Measurements from ENCODE around the gene CDC6. TPM values are rescaled to one million over a fixed set of nuclear protein-coding genes. Genes with fewer than 3 reads are reported as not detected.

Gene CDC6
- total RNA-seq, 1 donor from 2014 or later: 3.7 TPM

DNA sequence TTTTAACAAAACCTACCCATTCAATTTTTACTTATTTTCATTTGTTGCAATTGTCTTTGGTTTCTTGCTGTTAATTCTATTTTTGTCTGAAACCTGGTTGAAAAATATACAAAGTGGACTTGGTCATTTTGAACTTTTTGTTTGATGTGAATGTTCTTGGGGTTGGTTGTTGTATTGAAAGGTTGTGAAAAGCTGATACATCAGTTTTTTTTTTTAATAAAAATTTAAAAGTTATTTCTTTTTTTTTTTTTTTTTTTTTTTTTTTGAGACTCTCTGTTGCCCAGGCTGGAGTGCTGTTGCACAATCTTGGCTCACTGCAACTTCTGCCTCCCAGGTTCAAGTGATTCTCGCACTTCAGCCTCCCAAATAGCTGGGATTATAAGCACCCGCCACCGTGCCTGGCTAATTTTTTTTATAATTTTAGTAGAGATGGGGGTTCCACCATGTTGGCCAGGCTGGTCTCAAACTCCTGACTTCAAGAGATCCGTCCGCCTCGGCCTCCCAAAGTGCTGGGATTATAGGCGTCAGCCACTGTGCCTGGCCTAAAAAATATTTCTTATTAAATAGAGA, 39.7 kb upstream of the CDC6 start:
- H3K9me3 ChIP-seq: no peaks in the 10 kb centered on the region
- intact Hi-C loops (cut with DNase I): no loop called here
- no peak for DNase-seq (ENCODE audit: extremely low spot score in 2 of 2)
- peaks cover 53% of the 10 kb centered on the region for H3K4me1 ChIP-seq
- H3K36me3 ChIP-seq: no peaks in the 10 kb centered on the region
- no peak overlapping the region for H3K27ac ChIP-seq
- TF ChIP-seq POLR2A (IDR thresholded peaks at IDR 0.05) (no peak), POLR2AphosphoS5 (IDR thresholded peaks at IDR 0.05; ENCODE audit: insufficient read depth in 1 of 2, low read depth in 1 of 2) (no peak)
- TF ChIP-seq, protein P1, sequence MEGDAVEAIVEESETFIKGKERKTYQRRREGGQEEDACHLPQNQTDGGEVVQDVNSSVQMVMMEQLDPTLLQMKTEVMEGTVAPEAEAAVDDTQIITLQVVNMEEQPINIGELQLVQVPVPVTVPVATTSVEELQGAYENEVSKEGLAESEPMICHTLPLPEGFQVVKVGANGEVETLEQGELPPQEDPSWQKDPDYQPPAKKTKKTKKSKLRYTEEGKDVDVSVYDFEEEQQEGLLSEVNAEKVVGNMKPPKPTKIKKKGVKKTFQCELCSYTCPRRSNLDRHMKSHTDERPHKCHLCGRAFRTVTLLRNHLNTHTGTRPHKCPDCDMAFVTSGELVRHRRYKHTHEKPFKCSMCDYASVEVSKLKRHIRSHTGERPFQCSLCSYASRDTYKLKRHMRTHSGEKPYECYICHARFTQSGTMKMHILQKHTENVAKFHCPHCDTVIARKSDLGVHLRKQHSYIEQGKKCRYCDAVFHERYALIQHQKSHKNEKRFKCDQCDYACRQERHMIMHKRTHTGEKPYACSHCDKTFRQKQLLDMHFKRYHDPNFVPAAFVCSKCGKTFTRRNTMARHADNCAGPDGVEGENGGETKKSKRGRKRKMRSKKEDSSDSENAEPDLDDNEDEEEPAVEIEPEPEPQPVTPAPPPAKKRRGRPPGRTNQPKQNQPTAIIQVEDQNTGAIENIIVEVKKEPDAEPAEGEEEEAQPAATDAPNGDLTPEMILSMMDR (IDR thresholded peaks at IDR 0.05): no peak
- no peak overlapping the region for H3K4me3 ChIP-seq
- H3K27me3 ChIP-seq: no peaks in the 10 kb centered on the region

DNA sequence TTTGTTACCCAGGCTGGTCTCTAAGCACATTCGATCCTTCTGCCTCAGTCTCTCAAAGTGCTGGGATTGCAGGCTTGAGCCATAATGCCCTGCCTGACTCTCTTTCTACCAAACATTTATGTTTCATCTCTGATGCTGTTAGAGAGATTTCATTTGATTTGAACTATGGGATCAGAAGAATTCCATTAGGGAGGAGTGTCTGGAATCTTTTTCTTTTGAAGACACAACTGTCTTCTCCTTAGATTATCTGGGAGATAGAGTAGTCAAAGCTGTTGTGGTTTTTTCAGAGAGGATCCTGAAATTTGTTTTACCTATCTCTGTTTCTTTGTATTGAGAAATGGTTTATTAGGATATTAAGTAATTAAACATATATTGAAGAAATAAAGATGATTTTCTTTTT, 39.2 kb upstream of the CDC6 start:
- H3K4me3 ChIP-seq: no peak overlapping the region
- intact Hi-C loops (cut with DNase I): no loop called here
- H3K36me3 ChIP-seq: no peaks in the 10 kb centered on the region
- no peaks in the 10 kb centered on the region for H3K9me3 ChIP-seq
- no peak for TF ChIP-seq POLR2AphosphoS5 (IDR thresholded peaks at IDR 0.05; ENCODE audit: insufficient read depth in 1 of 2, low read depth in 1 of 2)
- TF ChIP-seq POLR2A (IDR thresholded peaks at IDR 0.05): no peak
- TF ChIP-seq, protein P1 (IDR thresholded peaks at IDR 0.05): no peak
- H3K27ac ChIP-seq: no peak overlapping the region
- H3K4me1 ChIP-seq: peaks cover 55% of the 10 kb centered on the region
- no peaks in the 10 kb centered on the region for H3K27me3 ChIP-seq
- DNase-seq (ENCODE audit: extremely low spot score in 2 of 2): no peak

DNA sequence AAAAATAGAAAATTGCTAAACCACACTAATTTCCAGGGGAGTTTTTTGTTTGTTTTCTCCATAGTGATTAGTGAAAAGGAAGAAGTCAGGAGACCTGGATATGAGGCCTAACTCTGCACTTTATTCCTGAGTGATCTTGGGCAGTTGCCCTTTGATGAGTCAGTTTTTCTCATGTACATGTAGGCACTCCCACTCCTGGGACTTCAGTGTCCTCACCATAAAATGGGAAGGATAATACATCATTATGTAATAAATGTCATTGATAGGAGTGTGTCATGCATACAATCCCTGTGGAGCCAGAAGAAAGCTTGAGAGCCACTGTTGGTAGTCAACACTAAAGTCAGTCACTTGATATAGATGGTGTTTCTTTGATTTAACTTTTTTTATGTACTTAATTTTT, 36.1 kb upstream of the CDC6 start:
- H3K36me3 ChIP-seq: peaks cover 0 to 5% of the 10 kb centered on the region in 2 donors
- DNase-seq (ENCODE audit: extremely low spot score in 2 of 2): no peak
- TF ChIP-seq POLR2A (IDR thresholded peaks at IDR 0.05): no peak
- peak; percentile 51 to 98 for TF ChIP-seq POLR2AphosphoS5 (IDR thresholded peaks at IDR 0.05; ENCODE audit: insufficient read depth in 1 of 2, low read depth in 1 of 2)
- TF ChIP-seq, protein P1 (IDR thresholded peaks at IDR 0.05): no peak
- peak overlapping the region; percentile 78 for H3K27ac ChIP-seq
- H3K27me3 ChIP-seq: no peaks in the 10 kb centered on the region
- intact Hi-C loops (cut with DNase I): no loop called here
- no peaks in the 10 kb centered on the region for H3K9me3 ChIP-seq
- no peak overlapping the region for H3K4me3 ChIP-seq
- H3K4me1 ChIP-seq: peaks cover 54% of the 10 kb centered on the region

DNA sequence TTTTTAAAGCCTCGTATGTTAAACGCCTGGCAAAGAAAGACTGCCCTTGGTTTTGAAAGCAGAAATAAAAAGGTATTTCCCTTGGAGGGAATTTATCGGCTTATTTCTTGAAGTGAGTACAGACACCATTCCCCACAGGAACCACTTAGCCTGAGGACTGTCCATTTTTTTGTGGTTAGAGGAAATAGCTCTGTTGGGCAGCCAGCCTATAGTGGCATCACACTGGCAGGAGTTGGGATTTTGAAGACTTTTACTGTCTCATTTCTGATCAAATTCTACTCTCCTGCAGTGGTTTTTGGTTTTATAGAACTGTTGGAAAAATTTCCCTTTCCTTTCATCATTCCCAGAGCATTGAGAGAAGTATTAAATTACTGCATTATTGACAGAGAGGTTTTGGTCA, 34.1 kb upstream of the CDC6 start:
- intact Hi-C loops (cut with DNase I): no loop called here
- Histone ChIP-seq H3K36me3 (peaks cover 0 to 22% of the 10 kb centered on the region in 2 donors), H3K27ac (peak overlapping the region; percentile 78), H3K27me3 (no peaks in the 10 kb centered on the region), H3K9me3 (no peaks in the 10 kb centered on the region), H3K4me3 (no peak overlapping the region), H3K4me1 (peaks cover 44% of the 10 kb centered on the region)
- TF ChIP-seq, protein P1 (IDR thresholded peaks at IDR 0.05): no peak
- DNase-seq (ENCODE audit: extremely low spot score in 2 of 2): no peak

DNA sequence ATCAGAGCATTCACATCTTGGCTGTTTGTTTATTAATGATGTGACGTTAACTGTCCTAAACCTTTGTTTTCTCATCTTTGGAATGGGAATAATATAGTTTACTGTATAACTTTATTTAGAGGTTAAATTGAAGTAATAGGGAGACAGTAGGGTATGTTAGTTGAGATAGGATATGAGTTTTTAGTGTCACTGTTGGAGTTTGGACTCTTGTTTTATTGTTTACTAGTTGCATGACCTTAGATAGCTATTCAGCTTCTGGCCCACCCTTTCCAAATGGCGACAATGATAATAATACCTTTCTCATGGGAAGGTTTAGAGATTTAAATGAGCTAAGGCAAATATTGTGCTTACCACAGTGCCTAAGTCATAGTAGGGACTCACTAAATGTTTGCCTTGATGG, 28.2 kb upstream of the CDC6 start:
- H3K36me3 ChIP-seq: peaks cover 0 to 47% of the 10 kb centered on the region in 2 donors
- H3K4me1 ChIP-seq: no peaks in the 10 kb centered on the region
- no peak overlapping the region for H3K27ac ChIP-seq
- no peaks in the 10 kb centered on the region for H3K9me3 ChIP-seq
- H3K4me3 ChIP-seq: no peak overlapping the region
- TF ChIP-seq POLR2A (IDR thresholded peaks at IDR 0.05): no peak
- TF ChIP-seq, protein P1 (IDR thresholded peaks at IDR 0.05): no peak
- TF ChIP-seq POLR2AphosphoS5 (IDR thresholded peaks at IDR 0.05; ENCODE audit: insufficient read depth in 1 of 2, low read depth in 1 of 2): no peak
- intact Hi-C loops (cut with DNase I): no loop called here
- H3K27me3 ChIP-seq: no peaks in the 10 kb centered on the region
- no peak for DNase-seq (ENCODE audit: extremely low spot score in 2 of 2)
